Cardiac muscle cell (in vitro differentiated cells and primary cell): ENCODE data around the gene CLDN9. TPM values are rescaled to one million over a fixed set of nuclear protein-coding genes. Genes with fewer than 3 reads are reported as not detected.

ENCODE experiments used
- DNase-seq, 2 donors: peaks; one replicate each; pipeline versions ENCODE4 v3.0.0 to v3.0.0-alpha.2; 2010 to 2017; ENCODE audit warnings: low read depth in 1 of 2, low spot score in 1 of 2
- H3K27ac ChIP-seq: fragments of 200-600 bp; sonication (generic); 2 replicates; pipeline ENCODE4 v1.5.1; 2016
- H3K27me3 ChIP-seq: fragments of 200-600 bp; sonication (generic); 2 replicates; pipeline ENCODE4 v1.6.0; 2016; ENCODE audit warnings: control low read depth
- H3K36me3 ChIP-seq: fragments of 200-600 bp; sonication (generic); 2 replicates; pipeline ENCODE4 v1.5.1; 2016; ENCODE audit warnings: control low read depth
- H3K4me1 ChIP-seq: fragments of 200-600 bp; sonication (generic); 2 replicates; pipeline ENCODE4 v1.8.1; 2017; ENCODE audit warnings: low read depth, mild to moderate bottlenecking, mixed run types
- H3K4me3 ChIP-seq: fragments of 200-600 bp; sonication (generic); 2 replicates; pipeline ENCODE4 v1.5.1; 2016; ENCODE audit warnings: mild to moderate bottlenecking
- H3K9me3 ChIP-seq: fragments of 200-600 bp; sonication (generic); 2 replicates; pipeline ENCODE4 v1.5.1; 2017; ENCODE audit warnings: low read depth, mild to moderate bottlenecking, control low read depth
- polyA plus RNA-seq: library from polyadenylated mRNA; unstranded; fragments of >200 nt; fragmentation: Nextera tagmentation; extraction: Ambion mirVana; gene quantifications from 2 replicates; pipeline ENCODE4 v1.2.1, GENCODE V29; 2016
- total RNA-seq: library from RNA; depleted of rRNA; stranded (reverse); fragments of >200 nt; gene quantifications from 2 replicates; pipeline ENCODE4 v1.2.3, GENCODE V29; 2016
- TF ChIP-seq, protein P1 (sequence below): IDR thresholded peaks from 2 replicates; pipeline ENCODE4 v1.5.1; 2012; ENCODE audit warnings: low read depth, mild to moderate bottlenecking, low read length

Gene CLDN9
- total and polyA plus RNA-seq, 2 experiments from 2014 or later, result 6.3 to 8.5 TPM

- no peak for DNase-seq
- H3K27ac ChIP-seq, result no peak overlapping the region
- no peaks in the 10 kb centered on the region for H3K9me3 ChIP-seq
- TF ChIP-seq, protein P1, sequence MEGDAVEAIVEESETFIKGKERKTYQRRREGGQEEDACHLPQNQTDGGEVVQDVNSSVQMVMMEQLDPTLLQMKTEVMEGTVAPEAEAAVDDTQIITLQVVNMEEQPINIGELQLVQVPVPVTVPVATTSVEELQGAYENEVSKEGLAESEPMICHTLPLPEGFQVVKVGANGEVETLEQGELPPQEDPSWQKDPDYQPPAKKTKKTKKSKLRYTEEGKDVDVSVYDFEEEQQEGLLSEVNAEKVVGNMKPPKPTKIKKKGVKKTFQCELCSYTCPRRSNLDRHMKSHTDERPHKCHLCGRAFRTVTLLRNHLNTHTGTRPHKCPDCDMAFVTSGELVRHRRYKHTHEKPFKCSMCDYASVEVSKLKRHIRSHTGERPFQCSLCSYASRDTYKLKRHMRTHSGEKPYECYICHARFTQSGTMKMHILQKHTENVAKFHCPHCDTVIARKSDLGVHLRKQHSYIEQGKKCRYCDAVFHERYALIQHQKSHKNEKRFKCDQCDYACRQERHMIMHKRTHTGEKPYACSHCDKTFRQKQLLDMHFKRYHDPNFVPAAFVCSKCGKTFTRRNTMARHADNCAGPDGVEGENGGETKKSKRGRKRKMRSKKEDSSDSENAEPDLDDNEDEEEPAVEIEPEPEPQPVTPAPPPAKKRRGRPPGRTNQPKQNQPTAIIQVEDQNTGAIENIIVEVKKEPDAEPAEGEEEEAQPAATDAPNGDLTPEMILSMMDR, result no peak
- H3K27me3 ChIP-seq, result peaks cover 85% of the 10 kb centered on the region
- H3K4me1 ChIP-seq, result no peaks in the 10 kb centered on the region
- H3K36me3 ChIP-seq, result no peaks in the 10 kb centered on the region
- no peak overlapping the region for H3K4me3 ChIP-seq
These were observed 29.7 kb downstream of the CLDN9 start for GRCh38 chr16:3042376-3042775.

- Histone ChIP-seq H3K36me3 (no peaks in the 10 kb centered on the region), H3K9me3 (no peaks in the 10 kb centered on the region), H3K27ac (no peak overlapping the region), H3K4me1 (no peaks in the 10 kb centered on the region), H3K27me3 (peaks cover 85% of the 10 kb centered on the region), H3K4me3 (no peak overlapping the region)
- no peak for DNase-seq
- TF ChIP-seq, protein P1, result no peak
These were observed 32.0 kb downstream of the CLDN9 start for GRCh38 chr16:3044708-3045107.

- TF ChIP-seq, protein P1, result no peak
- H3K4me3 ChIP-seq, result peak within 1 kb of the TSS; percentile 31
- no peak within 1 kb of the TSS for H3K27ac ChIP-seq
- H3K4me1 ChIP-seq, result no peaks in the 10 kb centered on the region
- H3K9me3 ChIP-seq, result no peaks in the 10 kb centered on the region
- H3K27me3 ChIP-seq, result peaks cover 76% of the 10 kb centered on the region
- DNase-seq, result peak; percentile 11 to 40
- H3K36me3 ChIP-seq, result no peaks in the 10 kb centered on the region
These were observed 33.3 kb downstream of the CLDN9 start, which contains the start of gene MMP25 for GRCh38 chr16:3045758-3046640. MMP25 (plus strand) TSS chr16:3046561; CDS start chr16:3046918, 357 bp downstream.

DNA sequence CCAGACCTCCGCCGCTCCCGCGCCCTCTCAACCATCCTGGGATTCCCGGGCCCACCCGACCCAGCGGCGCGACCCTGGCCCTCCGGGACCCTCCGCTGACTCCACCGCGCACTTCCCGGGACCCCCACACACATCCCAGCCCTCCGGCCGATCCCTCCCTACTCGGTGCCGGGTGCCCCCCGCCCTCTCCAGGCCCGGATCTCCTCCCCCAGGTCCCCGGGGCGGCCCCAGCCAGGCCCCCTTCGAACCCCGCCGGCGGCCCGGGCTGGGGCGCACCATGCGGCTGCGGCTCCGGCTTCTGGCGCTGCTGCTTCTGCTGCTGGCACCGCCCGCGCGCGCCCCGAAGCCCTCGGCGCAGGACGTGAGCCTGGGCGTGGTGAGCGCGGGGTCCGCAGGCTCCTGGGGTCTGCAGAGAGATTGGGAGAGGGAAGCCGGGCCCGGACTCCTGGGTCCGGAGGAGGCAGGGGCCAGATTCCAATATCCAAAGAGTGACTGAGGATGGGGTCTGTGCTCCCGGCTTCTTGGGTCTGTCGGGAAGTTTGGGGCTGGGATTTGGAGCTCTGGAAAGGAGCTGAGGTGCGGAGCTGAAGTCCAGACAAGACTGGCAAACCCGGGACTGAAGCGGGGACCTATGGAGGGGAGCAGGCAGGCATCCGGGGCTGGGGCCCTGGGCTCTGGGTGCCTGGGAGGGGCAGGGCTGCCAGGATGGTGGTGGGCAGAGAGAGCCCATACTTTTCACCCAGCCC, 34.1 kb downstream of the CLDN9 start:
- TF ChIP-seq, protein P1, result no peak
- Histone ChIP-seq H3K9me3 (no peaks in the 10 kb centered on the region), H3K27me3 (peaks cover 71% of the 10 kb centered on the region), H3K4me1 (no peaks in the 10 kb centered on the region), H3K27ac (no peak overlapping the region), H3K4me3 (peak overlapping the region; percentile 31), H3K36me3 (no peaks in the 10 kb centered on the region)
- DNase-seq, result no peak

GRCh38 chr16:3047387-3047720, 34.6 kb downstream of the CLDN9 start:
- DNase-seq, result no peak
- H3K9me3 ChIP-seq, result no peaks in the 10 kb centered on the region
- TF ChIP-seq, protein P1, result no peak
- H3K4me3 ChIP-seq, result no peak overlapping the region
- no peaks in the 10 kb centered on the region for H3K36me3 ChIP-seq
- no peak overlapping the region for H3K27ac ChIP-seq
- H3K27me3 ChIP-seq, result peaks cover 69% of the 10 kb centered on the region
- no peaks in the 10 kb centered on the region for H3K4me1 ChIP-seq
